ENCODE results near the gene DLG2.
"Not testable (repeated sequence)": the region's sequence is repeated elsewhere in the genome, so short reads cannot be mapped to it uniquely, and the experiment has no call there.

Gene DLG2

DNA sequence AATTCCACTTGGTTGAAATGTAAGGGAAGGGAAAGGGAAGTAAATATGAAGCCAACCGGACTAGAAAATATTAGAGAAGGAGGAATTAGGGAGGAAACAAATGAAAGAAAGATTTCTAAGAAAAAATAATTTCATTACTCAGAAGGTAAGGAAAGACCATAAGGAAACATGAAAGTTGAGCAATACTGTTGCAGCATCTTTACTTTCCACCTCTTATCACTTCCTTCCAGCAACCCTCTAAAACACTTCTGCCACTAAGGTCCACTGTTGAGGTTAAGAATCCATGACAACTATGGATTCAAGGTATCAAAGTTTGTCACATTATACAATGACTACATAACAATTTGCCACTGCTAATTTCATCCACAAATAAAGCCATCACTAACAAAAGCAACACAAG, 308.6 kb downstream of the DLG2 start:
- DNase-seq (ENCODE audit: low read depth in 2 of 2), result no peak

DNA sequence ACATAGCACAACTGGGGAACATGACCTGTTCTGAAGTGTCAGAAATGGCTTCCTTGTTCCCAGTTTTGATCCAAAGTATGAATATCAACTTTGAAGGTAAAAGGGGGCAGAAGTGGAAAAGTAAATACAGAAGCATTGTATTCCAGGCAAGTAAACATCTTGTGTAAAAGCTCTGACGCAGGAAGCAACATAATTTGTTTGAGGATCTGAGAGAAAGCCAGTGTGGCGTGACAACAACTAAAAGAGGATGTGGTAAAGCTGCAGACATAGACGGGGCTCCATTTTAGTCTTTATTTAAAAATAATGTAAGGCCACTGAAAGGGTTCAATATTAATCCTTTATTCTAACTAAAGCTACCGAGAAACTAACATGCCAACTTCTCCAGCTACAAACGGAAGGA, 310.2 kb downstream of the DLG2 start:
- no peak for DNase-seq (ENCODE audit: low read depth in 2 of 2)

DNA sequence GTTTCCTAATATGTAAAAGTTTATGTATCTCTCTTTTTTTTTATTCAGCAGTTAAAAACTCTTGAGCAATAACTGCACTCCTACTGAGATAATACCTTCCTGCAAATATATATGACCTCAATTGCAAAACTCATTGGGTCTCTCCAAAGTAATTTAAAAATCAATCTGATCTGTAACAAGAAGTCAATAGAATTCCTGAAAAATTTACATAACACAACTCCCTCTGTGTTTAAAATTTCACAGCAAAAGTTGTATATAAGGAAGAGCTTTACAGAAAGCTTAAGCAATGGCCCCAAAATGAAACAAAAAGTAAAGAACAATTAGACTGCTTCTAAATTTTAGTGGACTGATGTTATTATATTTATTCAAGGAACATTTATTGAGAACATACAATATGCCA, 313.4 kb downstream of the DLG2 start:
- no peak for DNase-seq (ENCODE audit: low read depth in 2 of 2)

DNA sequence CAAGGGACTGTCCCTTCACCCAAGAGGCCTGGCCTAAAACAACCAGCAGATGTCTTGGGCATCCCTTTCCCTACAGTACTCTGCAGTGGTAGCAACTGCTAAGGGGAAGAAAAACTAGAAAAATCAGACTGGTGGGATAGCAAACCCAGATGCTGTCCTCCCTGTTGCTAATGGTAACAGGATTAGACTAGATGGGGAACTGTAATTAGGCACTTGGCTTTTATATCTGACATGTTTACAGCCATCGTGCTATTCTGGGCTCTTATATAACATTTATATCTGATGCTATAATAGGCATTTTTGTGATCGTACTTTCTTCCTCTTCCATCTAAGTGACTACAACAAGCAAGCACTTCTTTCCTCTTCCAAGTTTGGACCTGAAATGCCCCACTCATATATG, 316.7 kb downstream of the DLG2 start:
- no peak for DNase-seq (ENCODE audit: low read depth in 2 of 2)

DNA sequence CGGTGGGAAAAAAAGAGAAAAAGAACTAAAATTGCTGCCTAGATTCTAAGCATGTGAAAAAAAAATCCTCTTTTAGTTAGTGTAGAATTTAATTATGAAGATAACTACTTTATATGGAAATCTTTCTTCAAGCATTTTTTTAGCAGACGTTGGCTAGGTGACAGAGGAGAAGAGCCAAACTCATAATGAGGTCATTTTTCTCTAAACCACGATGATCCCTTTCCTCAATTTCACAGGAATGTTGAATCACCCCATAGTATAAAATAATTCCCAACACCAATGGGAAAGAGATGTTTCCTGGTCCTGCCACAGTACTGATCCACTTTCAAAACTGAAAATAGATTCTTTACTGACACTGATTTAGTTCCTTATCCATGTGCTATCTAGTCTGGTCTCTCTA, 319.8 kb downstream of the DLG2 start:
- no peak for DNase-seq (ENCODE audit: low read depth in 2 of 2)

DNA sequence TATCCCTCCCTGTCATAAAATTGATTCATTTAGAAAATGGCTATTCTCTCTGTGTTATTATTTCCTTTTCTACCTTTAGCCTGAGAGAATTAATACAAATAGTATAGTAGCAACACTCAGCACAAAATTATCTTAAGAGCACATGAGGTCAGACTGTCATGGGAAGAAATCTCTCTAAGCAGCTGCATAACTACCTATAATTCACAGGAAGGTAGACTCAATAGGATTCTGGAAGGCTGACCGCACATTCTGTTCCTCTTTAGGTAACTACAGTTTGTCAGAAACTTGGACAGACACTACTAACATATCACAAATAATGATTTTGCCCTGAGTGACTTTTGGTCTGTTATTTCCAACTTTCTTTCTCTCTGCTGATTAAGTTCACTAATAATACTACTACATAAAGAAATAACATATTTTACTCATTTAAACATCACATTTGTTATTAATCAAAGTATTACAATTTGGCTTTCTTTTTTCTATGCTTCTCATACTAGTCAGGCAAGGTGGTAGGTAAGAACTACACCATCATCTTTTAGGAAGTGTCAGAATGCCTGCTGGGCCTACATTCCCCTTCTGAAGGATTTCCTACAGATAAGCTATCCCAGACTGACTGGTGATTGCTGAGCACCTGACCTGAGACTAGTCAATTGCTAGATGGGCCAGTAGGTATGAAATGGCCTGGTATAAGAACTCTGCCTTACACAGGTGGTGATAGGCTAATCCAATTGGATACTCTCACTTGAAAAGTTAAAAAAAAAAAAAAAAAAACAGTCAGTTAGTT, 325.1 kb downstream of the DLG2 start:
- no peak for DNase-seq (ENCODE audit: low read depth in 2 of 2)

DNA sequence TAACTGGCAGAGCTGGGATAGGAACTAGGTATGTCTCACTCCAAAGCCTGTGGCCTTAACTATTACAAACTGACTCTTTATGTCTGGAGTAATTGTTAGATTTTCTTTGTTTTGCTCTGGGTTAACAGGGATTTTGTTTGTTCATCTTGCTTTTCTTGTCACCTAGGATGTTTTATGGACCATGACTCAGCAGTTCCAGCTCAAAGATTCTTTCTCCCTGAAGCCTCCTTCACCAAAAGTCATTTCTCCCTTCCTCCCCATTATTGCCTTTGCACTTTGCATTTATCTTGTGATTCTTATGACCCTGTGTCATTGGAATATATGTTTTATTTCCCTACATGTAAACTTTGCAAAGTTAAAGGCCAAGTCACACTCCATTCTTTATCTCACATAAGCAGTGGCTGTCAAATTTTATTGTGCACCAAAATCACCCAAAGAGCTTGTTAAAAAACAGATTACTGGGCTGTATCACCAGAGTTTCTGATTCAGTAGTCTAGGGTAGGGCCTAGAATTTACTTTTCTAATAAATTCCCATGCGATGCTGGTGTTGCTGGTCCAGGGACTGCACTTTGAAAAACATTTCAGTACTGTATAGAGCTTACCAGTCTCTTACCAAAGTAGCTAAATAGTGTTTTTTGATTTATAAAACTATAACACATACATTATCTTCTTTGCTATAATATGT, 327.7 kb downstream of the DLG2 start:
- no peak for DNase-seq (ENCODE audit: low read depth in 2 of 2)

DNA sequence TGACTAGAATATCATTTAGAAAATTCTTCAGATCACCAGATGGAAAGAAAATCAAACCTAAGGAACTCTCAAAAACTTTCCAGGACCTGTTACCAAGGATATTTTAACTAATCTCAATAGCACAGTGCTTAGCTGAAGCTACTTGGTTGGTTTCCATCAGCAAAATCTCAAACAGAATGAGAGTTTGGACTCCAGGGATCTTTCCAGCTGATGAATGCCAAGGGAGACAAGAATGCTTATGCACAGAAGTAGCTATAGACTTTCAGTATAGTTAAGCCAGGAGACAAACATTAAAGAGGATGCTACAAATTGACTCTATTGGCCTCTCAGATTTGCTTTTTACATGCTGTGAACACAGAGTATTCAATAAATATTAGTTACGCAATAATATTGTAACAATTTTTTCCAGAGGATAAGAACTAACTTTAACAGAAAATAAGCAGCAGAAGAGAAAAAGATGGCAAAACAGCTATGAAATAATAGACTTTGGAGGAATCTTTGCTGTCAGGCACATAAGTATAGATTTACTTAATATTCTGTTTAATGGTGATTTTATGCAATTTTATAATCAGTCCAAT, 331.4 kb downstream of the DLG2 start:
- DNase-seq (ENCODE audit: low read depth in 2 of 2), result no peak

DNA sequence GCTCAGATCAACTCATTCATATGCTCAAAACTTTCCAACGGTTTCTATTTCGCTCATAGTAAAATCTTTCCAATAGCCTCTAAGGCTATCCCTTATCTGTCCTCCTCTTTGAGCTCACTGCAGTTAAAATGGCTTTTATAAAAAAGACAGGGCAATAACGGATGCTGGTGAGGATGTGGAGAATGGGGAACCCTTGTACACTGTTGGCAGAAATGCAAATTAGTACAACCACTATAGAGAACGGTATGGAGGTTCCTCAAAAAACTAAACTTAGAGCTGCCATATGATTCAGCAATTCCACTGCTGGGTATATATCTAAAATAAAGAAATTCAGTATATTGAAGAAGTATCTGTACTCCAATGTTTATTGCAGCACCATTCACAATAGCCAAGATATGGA, 345.6 kb downstream of the DLG2 start:
- no peak for DNase-seq (ENCODE audit: low read depth in 2 of 2)

DNA sequence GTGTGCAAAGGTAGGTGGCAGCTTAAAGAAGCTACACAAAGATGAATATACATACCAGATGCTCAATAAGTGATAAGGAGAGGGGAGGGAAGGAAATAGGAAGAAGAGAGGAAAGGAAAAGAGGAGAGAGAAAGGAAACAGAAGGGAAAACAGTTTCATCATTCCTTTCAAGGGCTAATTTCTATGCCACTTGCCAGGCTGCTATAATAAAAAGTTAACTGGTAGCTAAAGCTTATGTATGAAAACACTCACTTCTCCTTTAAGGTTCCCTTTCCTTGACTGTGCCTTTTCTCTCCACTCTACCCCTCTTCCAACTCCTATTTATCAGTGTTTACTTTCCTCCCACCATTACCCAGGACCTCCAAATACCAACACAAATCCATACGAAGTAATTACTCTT, 347.9 kb downstream of the DLG2 start:
- DNase-seq (ENCODE audit: low read depth in 2 of 2), result no peak

DNA sequence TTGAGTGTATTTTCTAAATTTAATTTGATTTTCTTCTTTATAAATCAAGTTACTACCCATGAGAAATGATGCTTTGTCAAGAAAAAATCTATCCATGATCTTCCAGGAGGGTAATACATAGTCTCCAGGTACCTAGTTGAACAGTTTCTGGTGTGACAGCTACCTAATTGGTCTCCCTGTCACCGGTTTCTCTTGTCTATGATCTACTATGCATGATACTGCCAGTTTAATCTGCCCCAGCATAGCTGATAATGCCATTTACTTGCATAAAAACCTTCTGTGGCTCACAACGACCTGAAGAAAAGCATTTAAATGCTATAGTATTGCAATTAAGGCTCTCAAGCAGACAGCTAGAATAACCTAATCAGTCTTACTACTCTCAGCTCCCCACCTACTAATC, 349.5 kb downstream of the DLG2 start:
- DNase-seq (ENCODE audit: low read depth in 2 of 2), result no peak

DNA sequence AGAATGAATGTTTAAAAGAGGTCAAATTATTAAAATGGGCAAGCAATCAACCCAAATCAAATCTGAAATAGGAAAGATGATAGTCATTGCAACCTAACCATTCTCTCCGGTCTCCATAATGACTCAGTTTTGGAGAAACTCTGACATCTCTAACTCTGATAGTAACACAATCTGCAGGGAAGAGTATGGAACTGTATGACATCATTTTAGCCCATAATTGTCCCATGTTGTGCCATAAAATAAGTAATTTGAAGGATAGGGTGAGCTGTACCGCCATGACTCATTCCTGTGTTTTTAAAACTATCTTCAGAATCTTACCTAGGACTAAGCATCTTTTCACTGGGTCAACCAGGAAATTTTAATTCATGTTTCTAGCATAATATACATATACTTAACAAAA, 350.8 kb downstream of the DLG2 start:
- DNase-seq (ENCODE audit: low read depth in 2 of 2), result no peak

DNA sequence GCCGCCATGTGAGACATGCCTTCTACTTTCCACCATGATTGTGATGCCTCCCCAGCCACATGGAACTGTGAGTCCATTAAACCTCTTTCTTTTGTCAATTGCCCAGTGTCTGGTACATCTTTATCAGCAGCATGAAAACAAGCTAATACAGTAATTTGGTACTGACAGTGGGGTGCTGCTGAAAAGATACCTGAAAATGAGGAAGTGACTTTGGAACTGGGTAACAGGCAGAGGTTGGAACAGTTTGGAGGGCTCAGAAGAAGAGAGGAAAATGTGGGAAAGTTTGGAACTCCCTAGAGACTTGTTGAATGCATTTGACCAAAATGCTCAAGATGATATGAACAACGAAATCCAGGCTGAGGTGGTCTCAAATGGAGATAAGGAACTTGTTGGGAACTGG, 356.8 kb downstream of the DLG2 start:
- not testable (repeated sequence) for DNase-seq (ENCODE audit: low read depth in 2 of 2)

DNA sequence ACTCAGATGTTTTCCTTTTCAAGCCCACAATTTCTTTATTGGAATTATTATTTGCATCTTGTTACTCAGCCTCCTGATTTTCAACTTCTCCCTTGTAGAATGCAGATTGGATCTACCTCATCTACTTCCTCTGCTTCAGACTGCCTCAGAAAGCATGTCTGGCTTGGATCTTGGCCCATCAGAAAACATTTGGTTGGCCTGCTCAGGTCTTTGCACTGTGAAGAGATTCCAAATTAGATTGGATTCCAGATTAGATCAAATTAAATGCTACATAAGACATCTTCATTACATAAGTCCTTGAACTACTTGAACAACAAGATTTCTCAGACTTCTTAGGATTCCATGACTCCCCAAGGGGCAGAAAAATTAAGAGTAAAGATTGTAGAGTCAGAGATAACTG, 358.0 kb downstream of the DLG2 start:
- DNase-seq (ENCODE audit: low read depth in 2 of 2), result no peak

DNA sequence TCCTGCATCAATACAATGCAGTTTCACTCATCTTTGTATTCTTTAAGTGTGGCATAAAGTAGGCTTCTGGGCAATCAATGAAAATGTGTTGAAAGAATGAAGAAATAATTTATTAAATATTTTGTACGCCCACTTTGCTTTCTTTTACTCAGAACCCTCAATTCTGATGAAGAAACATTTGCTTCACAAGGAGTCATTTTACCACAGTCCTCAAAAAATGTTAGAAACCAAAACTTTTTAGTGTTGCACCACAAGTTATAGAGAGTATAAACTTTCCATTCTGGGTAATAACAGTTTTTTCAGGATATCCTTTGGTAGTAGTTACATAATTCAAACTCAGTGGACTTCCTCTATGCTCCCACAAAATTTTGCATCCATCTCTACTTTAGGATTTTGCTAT, 360.5 kb downstream of the DLG2 start:
- DNase-seq (ENCODE audit: low read depth in 2 of 2), result no peak

DNA sequence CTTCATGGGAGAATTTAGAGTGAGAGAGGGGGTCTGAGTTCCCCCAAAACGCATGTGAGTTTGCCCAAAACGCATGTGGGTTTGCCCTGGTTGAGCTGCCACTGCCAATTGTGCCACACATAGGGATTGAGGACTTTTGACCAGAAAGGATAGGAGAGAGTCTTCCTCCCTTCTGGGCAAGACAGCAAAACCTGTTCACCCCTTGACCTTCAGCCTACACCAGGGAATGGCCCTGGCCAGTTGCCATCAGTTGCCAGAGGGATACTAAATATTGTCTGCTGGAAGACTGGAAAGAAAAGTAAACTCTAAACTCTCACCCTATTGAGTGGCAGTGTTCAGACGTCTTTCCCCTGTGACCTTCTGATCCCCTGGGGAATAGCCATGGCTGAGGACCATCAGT, 363.8 kb downstream of the DLG2 start:
- DNase-seq (ENCODE audit: low read depth in 2 of 2), result no peak

DNA sequence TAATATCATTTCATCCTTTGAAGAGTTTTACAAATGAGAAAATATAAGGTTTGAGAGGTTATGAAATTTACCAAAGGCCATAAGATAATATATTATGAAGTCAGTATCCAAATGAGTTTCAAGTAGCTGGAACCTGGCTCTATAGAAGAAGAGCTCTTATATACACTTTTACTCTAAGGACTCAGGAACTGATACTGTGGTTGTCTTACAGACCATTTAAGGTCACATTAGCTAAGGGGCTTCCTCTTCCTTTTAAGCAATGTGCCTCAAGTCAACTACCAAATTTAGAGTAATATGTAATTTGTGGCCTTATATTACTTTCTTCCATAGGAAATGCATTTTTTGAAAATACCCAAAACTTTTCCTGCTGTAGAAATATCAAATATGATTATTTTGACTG, 369.3 kb downstream of the DLG2 start:
- DNase-seq (ENCODE audit: low read depth in 2 of 2), result no peak

DNA sequence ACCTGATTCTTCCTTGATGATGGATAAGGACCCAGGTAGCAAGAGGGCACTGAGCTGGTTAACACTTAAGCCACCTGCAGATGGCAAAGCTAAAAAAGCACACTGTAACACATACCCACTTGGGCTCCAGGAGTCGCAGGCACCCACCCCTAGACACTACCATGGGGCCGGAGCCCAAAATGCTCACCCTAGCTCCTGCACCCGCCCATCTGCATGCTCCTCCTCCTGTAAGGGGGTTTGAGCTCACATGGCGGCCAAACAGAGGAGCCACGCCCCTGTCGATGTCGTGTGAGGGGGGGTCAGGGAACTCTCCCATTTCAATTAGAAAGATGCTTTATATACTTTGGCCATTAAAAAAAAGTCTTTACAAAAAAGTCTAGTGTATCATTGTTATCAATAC, 370.7 kb downstream of the DLG2 start:
- DNase-seq (ENCODE audit: low read depth in 2 of 2), result no peak

DNA sequence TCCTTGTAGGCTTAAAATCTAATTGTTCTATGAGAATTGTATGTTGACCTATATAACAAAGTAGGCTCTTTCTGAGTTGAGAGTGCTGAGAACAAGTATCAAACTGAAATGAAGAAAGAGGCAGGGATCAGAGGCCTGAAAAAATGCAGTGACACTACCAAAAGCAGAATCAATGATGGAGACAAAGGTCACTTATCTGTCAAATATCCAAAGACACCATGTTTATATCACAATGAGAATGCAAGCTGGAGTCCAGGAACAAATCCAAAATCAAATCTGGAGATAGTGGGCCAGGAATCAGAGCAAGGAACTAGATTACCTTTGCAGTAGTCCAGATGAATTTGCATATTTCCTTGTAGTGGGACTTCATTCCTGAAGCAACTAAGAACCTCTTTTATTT, 377.7 kb downstream of the DLG2 start:
- DNase-seq (ENCODE audit: low read depth in 2 of 2), result no peak

DNA sequence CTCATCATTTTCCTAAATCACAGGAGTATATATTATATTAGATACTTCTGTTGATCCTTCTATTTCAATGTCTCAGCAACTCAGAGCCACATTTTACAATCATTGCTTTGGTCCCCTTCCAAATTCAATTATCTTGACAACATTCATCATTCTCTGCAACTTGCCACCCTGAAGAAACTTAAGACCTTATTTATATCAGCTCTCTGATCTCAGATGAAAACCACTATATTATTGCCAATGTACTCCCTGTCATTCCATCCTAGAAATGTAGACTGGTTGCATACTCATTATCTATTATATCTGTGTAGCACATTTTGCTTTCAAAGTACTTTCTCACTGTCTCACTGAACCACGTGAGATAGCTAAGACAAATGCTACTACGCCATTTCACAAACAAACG, 379.3 kb downstream of the DLG2 start:
- DNase-seq (ENCODE audit: low read depth in 2 of 2), result no peak

DNA sequence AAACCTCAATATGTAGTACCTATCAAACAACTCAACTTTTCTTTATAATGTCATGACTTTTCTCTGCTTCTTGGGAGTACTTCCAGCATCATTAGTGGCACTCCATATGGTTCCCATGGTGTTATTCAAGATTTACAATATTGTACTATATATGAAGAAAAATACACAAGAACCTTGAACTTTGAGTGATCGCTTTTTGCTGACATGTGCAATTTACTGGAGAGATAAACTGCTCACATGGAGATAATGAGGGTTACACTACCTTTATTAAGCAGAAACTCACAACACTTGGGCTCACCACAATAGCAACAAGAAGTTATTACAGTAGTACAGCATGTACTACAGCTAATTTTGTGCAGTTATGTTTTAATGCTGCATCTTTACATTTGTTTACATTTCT, 388.2 kb downstream of the DLG2 start:
- DNase-seq (ENCODE audit: low read depth in 2 of 2), result no peak

DNA sequence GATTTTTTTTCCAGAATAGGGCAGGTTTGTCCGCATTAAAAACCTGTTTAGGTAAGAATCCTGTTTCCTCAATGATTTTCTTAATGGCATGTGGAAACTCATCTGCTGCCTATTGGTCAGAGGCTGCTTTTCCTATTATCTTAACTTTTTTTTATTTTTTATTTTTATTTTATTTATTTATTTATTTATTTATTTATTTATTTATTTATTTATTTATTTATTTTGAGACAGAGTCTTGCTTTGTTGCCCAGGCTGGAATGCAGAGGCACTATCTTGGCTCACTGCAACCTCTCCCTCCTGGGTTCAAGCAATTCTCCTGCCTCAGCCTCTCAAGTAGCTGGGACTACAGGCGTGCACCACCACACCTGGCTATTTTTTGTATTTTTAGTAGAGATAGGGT, 389.1 kb downstream of the DLG2 start:
- not testable (repeated sequence) for DNase-seq (ENCODE audit: low read depth in 2 of 2)

DNA sequence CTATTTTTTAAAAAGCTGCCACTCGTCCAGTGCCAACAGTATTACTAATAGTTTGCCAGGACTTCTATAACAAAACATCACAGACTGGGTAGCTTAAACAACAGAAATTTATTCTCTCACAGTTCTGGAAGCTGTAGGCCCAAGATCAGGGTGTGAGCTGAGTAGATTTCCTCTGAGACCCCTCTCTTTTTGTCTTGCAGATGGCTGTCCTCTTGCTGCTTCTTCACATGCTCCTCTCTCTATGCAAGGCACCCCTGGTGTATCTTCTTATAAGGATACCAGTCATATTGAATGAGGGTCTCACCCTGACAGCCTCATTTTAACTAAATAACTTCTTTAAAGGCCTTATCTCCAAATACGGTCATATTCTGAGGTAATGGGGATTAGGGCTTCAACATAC, 390.9 kb downstream of the DLG2 start:
- DNase-seq (ENCODE audit: low read depth in 2 of 2), result no peak

All from activated CD4-positive, alpha-beta T cell treated with anti-CD3 and anti-CD28 coated beads for 24 hours (primary cell).